Activated CD8-positive, alpha-beta memory T cell treated with anti-CD3 and anti-CD28 coated beads, Interleukin-2, amount 50 U/mL, for 48 hours (primary cell): Measurements from ENCODE around the gene SH3PXD2B.
"Not testable (repeated sequence)": the region's sequence is repeated elsewhere in the genome, so short reads cannot be mapped to it uniquely, and the experiment has no call there.

Experiments used
- DNase-seq: peaks from one replicate; pipeline ENCODE4 v3.0.0-alpha.2; 2020

The SH3PXD2B gene

DNA sequence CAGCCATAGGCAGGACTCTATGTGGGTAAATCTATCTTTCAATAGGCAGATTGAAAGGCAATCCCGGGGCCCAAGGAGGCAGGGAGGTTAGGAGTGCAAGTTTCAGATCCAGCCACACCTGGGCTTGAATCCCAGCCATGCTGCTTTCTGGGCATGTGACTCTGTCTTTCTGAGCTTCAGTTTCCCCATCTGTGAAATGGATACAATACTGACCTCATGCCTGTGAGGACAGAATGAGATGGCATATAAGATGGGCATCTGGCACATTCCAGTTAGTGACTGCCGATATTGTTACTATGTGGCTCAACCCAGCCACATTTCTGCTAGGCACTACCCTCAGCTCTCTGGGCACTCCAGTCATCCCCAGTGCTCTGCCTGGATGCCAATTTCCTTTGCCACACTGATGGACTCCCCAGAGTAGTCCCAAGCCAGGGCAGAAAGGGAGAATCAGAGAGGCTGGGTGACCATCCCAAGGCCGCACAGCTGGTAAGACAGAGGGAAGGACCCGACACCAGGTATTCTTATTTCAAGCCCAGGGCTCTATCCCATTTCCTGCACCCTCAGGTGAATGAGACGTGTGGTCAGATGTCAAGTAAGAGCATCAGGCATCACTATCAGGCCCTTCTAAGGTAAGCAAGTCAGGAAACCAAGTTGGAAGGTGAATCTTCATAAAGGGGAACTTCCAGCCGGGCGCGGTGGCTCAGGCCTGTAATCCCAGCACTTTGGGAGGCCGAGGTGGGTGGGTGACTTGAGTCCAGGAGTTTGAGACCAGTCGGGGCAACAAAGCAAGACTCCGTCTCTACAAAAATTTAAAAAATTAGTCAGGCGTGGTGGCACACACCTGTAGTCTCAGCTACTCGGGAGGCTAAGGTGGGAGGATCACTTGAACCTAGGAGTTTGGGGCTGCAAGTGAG lies 38.7 kb downstream of the SH3PXD2B start:
- no peak for DNase-seq

DNA sequence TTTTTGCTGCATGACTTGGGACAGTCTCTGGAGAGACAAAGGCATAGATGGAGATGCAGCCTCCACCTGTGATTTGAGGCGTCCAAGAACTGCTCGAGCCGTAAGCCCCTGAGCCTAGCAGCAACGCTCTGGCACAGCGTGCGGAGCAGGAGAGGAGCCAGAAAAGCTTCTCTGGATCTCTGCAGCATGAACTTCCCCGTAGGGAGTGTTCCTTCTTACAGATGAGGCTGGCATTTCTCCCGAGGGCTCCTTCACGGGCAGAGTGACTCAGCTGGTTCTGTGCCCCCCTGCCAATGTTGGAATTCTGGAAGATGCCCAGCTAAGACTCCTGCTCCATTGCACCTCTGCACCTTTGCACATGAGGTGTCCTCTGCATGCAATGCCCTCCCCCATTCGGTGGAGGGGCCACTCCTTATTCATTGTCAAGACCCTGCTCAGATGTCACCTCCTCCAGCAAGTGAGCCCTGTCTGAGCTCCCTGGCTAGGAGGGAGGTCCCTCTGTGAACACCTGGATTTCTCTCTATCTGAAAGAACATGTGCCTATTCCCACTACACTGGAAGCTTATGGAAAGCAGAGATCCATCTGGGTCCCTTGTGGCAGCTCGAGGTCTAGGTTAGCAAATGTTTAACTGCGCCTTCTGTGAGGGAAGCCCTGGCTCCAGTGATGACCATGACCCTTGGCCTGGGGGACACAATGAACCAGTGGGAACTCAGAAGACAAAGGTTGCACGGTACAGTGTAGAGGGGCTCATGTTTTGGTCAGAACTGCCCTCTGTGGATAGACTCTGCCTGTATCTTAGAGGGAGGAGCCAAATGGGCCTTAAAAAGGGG lies 39.6 kb downstream of the SH3PXD2B start:
- no peak for DNase-seq

DNA sequence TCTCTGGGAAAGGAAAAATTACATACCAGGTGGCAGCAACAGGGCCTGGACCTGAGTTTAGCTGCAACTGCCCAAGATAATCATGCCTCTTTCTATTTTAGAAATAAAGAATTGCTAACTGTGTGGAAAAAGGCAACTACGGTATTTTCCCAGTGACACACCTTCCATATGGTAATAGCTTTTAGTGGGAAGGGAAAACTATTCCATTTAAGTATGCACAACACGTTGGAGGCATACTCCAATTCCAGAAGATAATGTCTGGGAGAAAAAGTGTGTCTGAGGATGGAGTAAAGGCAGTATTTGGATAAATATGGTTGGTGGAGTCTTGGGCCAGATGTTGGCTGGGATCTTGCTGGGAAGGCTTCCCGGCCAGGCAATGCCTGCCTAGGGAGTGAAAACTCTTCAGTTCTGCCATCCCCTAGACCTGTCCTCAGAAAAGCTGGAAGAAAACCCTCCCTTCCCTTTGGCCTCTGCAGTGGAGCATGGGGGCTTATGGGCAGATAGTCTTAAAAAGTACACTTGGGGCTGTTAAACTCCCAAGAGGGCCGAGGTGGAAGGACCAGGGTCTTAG lies 40.6 kb downstream of the SH3PXD2B start:
- DNase-seq, result no peak

DNA sequence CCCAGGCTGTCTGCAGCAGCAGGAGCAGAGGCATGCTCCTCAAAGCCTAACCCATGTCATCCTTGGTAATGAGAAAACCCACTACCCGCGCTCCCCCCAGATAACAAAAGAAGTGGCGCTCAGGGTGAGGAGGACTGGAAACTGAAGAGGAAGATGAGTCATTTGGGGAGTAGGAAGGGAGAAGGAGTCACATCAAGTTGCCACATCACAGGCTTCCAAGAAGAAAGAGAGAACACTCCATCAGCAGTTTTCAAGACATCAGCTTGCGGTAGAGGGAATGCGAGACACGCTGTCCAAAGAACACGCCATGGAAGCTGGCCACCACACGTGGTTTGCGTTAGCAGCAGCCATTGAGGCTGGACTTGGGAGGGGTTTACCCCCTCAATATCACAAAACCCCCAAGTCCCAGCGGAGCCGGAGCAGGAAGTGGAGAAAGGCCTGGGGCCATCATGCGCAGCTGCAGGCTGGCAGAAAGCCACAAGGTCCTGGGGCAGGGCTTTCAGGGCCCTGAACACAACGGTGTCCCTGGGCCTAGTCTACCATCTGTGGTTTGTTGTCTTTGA lies 41.5 kb downstream of the SH3PXD2B start:
- DNase-seq, result peak; percentile 65

DNA sequence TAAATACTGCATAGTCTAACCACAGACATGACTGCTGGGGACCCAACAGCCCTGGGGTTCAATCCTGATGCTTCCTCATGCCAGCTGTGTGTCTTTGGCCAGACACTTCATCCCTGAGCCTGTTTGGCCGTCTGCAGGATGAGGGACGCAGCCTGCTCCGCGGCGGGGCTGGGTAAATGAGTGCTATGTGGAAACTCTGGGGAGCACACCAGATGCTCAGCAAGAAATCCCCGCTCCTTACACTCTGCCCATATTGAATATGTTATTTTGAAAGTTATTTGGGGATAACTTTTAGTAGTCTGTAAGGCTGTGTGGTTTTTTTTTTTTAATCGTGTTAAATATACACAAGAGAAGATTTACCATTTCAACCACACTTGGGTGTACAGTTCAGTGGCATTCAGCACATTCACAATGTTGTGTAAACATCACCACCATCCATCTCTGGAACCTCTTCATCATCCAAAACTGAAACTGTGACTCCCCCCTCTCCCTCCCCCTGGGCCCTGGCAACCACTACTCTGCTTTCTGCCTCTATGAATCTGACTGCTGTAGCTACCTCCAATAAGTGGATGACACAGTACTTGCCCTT lies 42.7 kb downstream of the SH3PXD2B start:
- peak; percentile 57 for DNase-seq

DNA sequence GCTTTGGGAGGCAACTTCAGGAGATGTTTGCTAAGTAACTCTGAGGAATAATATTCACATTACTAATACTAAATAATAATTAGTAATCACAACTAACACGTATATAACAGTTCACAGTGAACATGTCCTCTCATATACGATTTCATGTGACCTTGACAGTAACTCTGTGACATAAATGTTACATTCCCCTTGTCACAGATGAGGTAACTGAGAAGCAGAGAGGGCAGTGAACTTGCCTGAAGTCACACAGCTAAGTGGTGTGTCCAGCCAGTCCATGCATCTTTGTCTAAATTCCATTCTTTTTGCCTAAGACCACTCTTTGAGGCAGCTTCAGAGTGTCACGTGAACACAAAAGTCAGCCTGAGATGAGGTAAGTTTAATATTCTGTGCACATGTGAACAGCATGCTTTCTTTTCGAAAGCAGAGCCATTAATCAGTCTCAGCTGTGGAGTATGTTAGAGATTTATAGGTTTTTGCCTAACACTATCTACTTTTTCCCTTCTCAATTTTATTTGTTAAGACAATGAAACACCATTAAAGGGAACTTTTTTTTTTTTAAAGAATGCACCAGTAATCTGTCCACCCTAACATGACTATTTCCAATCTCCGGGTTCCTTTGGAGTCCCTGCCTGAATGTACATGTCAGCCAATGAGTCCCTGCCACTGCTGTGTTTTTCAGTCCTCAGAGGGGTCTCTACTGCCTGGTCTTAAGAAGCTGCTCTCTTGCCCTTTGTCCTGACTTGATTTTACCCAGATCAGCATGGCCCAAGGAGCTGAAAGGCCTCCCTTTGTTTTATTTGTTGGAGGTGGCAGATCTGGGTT lies 43.5 kb downstream of the SH3PXD2B start:
- no peak for DNase-seq

DNA sequence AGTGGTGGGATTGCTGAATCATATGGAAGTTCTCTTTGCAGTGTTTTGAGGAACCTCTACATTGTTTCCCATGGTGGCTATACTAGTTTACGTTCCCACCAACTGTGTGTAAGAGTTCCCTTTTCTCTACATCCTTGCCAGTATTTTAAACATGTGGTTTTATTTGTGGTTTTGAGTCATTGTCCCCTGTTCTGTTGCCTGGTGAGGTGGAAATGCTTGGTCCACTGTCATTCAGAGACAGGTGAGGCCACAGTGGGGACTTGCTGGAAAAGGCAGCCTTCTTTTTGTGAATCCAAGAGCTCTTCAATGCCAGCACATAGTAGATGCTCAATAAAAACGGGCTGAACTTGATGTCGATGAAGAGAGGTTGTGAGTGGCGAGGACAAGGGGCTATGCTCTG lies 44.2 kb downstream of the SH3PXD2B start:
- DNase-seq, result peak; percentile 56

DNA sequence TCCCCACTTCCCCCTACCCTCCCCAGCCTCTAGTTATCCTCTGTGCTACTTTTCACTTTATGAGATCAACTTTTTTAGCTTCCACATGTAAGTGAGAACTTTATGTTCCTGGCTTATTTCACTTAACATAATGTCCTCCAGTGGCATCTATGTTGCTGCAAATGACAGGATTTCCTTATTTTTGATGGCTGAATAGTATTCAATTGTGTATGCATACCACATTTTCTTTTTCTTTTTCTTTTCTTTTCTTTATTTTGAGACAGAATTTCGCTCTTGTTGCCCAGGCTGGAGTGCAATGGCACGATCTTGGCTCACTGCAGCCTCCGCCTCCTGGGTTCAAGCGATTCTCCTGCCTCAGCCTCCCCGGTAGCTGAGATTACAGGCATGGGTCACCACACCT lies 44.8 kb downstream of the SH3PXD2B start:
- not testable (repeated sequence) for DNase-seq

DNA sequence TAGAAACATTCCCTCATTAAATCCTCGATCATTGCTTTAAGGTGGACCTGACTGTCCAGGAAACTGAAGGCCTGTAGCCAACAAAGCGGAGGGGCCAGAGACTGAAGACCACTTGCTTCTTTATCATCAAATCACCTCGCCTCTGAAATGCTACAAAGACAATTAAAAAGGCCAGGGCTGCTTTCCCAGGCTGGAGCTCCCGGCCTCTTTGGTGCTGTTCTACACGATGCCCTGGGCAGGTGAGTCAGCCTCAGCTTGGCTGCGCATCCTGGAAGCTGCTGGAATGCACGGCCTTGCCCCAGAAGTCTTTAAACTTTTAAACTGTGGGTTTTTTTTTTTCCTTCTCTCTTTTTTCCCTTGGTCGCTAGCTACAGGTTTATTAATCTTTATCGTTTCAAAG lies 46.5 kb downstream of the SH3PXD2B start:
- DNase-seq, result no peak

DNA sequence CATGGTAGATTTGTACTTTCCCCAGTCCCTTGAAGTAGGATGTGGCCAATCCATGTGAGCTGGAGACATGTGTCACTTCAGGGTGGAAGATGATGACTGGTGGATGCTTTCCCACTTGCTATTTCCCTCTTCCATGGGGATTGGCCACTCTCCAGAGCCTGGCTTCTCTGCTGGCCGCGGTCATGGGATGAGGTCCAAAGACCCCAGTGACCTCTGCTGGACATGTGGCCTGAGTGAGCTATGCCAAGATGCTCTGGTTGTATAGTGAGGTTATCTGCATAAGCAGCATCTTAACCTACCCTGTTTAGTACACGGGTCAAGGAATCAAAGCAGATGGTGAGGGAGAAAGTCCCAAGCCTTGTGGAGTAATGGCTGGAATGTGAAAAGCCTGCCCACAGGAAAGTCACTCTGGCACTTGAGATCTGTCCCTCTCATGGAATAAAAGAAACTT lies 47.1 kb downstream of the SH3PXD2B start:
- no peak for DNase-seq

DNA sequence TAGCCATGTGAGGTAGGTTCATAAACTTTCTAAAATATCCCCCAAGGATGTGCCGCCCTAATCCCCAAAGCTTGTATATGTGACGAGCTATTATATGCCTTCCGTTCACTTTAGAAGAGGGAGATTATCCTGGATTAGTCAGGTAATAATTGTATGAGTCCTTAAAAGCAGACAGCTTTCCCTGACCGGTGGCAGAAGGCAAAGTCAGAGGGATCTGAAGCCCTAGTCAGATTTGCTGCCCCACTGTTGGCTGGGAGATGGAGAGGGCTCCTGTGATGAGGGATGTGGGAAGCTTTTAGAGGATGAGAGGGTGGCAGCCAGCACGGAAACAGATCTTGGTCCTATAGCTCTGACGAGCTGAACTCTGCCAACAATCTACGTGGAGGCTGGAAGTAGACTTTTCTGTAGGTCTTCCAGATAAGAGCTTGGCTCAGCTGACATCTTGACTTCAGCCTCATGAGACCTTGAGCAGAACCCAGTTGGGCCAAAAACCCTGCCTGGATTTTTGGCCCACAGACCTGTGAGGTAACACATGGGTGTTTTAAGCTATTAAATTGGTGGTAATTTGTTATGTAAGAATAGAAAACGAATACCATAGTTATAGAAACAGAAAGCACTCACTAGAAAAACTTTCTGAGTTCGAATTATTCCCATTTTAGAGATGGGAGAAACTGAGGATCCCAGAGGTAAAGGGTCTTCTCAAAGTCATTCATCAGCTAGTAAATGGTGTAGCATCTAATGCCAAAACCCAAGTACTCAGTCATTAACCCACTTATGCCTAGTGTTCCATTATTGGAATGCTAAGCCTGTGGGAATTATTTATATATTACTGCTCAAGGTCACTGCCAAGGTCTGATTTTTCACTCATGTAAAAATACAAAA lies 48.9 kb downstream of the SH3PXD2B start:
- DNase-seq, result no peak

DNA sequence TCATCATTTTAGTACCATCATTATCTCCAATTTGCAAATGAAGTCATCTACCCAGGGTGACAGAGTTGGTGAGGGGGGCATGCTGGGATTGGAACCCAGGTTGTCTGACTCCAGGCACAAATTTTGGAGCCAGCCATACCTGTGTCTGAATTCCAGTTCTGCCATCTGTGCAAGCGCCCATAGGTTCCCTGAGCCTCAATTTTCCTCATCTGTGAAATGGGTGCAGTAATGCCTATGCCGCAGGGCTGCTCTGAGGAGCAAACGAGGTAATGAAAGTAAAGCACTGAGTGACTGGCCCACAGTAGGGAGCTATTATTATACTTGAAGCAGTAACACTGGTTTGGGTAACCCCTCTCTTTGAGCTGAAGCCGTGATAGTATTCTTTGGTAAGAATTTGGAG lies 49.6 kb downstream of the SH3PXD2B start:
- DNase-seq, result no peak

DNA sequence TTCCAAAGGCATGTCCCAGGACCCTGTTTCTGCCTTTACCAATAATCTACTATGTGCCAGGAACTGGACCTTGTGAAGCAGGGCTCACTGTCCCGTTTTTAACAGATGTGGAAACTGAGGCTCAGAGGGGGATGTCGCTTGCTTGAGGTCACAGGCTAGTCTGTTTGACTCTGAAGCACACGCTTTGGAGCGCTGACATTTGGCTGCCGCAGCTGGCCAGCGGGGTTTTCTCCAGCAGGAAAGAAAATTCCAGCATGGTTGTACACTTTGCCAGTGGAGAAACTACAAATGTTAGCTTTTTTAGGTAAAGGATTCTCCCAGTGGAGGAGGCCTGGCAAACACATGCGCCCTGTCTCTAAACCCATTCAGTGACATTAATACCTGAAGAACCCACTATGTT lies 50.5 kb downstream of the SH3PXD2B start:
- DNase-seq, result no peak

DNA sequence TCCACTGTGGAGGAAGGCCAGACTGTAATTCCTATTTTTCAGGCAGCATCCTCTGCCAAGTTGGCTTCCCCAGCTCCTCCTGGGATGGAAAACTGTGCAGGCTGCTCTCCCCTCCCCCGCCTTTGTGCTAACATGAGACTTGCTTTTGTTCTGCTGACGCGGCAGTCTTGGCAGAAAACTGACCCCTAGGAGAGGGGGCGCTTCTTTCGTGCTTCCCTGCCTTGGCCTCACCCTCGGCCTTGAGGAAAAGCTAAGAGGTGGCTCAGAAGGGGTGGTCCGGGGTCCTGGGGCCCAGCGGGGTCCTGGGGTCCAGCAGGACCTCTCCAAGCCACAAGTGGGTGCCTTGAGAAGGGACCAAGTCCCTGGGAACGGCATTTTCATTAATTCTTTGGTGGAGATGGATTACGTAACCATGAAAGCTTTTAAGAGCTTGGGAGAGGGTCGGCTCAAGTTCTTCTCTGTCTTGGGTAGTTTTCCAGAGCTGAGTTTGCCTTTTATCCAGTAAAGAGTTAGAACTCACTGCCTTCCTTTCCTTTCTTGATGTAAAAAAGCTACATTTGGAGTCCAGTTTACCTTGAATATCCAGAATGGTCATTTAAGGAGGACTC lies 51.0 kb downstream of the SH3PXD2B start:
- no peak for DNase-seq

DNA sequence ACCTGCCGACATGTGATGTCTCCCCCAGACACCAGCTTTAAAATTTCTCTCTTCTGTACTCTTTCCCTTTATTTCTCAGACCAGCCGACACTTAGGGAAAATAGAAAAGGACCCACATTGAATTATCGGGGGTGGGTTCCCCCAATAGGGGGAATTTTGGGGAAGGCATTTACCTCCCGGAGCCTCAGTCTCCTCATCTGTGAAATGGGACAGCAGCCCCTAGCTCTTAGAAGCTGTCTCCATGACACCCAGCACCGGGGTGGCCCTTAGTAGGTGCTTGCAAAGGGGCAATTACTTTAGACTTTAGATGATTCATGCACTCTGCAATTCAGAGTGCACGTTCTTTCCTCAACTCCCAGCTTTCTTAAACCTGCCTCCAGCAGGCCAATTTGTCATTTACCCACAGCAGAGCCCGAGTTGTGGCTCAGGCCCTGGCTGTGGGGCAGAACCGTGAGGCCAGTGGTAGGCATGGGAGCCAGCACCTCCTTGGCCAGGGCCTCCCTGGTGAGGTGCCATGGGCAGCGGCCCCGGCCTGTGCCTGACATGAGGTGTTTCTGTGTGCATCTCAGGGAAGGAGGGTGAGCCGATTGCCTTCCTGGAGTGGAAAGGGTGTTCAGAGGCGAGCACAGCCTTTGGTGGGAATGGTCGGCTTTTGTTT lies 51.7 kb downstream of the SH3PXD2B start:
- no peak for DNase-seq

DNA sequence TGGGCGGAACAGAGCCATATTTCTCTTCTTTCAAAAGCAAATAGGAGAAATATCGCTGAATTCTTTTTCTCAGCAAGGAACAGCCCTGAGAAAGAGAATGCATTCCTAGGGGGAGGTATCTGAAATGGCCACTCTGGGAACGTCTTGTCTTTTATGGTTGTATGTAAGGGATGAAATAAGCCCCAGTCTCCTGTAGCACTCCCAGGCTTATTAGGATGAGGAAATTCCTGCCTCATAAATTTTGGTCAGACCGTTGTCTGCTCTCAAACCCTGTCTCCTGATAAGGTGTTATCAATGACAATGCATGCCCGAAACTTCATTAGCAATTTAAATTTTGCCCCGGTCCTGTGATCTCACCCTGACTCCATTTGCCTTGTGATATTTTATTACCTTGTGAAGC lies 52.3 kb downstream of the SH3PXD2B start:
- DNase-seq, result not testable (repeated sequence)

DNA sequence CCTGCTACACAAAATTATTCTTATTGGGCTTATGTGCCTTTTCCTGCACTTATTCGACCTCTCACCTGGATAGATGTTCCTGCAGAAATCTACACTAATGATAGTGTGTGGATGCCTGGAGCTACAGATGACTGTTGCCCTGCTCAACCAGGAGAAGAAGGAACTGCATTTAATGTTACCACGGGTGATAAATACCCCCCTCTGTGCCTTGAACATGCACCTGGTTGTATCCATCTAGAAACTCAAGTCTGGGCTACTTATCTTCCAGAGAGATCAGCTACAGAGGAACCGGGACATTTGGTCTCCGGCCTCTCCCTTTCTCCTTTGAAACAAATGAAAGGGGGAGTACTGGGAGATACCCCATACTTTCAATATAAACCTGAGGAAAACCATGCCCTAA lies 54.5 kb downstream of the SH3PXD2B start:
- no peak for DNase-seq

DNA sequence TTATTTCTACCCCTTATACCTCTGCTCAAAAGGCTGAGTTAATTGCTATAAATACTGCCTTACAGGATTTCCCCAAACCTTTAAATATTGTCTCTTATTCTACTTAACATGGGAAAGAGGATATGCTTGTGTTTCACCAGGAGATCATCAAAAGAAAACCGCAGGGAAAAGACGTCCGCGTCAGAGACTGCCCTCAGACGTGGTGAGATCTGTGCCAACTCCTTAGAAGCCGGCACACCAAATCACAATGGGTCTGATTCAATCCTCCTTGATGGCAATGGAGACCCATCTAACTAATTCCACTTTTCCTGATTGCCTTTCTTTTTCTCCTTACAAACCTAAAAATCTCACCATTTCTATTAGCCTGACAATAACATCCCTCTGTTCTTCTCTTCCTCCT lies 55.0 kb downstream of the SH3PXD2B start:
- DNase-seq, result no peak

DNA sequence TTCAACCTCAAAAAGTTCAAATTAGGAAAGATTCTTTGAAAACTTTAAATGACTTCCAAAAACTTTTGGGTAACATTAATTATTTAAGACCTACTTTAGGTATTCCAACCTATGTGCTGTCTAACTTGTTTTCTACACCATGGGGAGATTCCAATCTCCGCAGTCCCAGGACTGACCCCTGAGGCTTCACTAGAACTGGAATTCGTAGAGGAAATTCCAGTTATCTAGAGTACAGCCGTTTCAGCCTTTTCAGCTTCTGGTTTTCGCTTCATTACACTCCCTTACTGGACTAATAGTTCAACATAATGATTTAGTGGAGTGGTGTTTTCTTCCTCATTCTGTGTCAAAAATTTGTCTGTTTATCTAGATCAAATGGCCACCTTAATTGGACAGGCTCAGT lies 55.7 kb downstream of the SH3PXD2B start:
- DNase-seq, result not testable (repeated sequence)

DNA sequence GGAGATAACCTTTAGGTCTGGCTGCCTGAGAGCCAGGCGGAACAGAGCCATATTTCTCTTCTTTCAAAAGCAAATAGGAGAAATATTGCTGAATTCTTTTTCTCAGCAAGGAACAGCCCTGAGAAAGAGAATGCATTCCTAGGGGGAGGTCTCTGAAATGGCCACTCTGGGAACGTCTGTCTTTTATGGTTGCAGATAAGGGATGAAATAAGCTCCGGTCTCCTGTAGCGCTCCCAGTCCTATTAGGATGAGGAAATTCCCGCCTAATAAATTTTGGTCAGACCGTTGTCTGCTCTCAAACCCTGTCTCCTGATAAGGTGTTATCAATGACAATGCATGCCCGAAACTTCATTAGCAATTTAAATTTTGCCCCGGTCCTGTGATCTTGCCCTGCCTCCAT lies 57.3 kb downstream of the SH3PXD2B start:
- not testable (repeated sequence) for DNase-seq
